ENCODE data around the gene NID1. TPM values are rescaled to one million over a fixed set of nuclear protein-coding genes. Genes with fewer than 3 reads are reported as not detected.

Gene NID1
- total RNA-seq, 1 donor from 2014 or later: 73.0 TPM

DNA sequence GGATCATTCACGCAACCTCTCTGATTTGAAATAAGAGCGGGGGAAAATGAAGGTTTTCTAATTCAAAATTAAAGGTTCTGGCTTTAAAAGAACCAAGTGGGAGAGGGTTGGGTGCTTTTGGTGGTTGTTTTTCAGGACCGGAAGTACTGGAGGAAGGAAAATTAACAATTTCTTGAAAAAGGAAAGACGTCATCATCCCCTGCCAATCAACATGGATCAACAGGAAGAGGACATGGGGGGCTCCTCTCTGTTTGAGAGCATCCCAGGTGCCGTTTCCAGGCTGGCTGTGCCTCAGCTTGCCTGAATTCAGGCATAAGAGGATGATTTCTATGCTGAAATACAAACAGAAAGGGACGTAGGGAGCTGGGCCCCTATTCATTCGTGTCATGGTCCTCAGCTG lies 21.6 kb upstream of the NID1 start:
- Mint-ChIP-seq H3K4me3 (ENCODE audit: unreplicated experiment) (no peak overlapping the region), H3K27ac (ENCODE audit: unreplicated experiment) (no peak overlapping the region), H3K36me3 (ENCODE audit: low read depth, unreplicated experiment) (no peaks in the 10 kb centered on the region), H3K4me1 (ENCODE audit: low read depth, unreplicated experiment) (peaks cover 10% of the 10 kb centered on the region), H3K9me3 (ENCODE audit: unreplicated experiment) (no peaks in the 10 kb centered on the region), H3K27me3 (ENCODE audit: low read depth, unreplicated experiment) (no peaks in the 10 kb centered on the region)
- H3K9ac ChIP-seq (ENCODE audit: low read length): no peak overlapping the region
- no peaks in the 10 kb centered on the region for H3K79me2 ChIP-seq (ENCODE audit: insufficient read depth, low read length)
- no peak overlapping the region for H3K27ac ChIP-seq (ENCODE audit: low read depth, low read length)
- H3K4me3 ChIP-seq (ENCODE audit: insufficient read depth, low read depth, low read length): no peak overlapping the region
- H4K20me1 ChIP-seq (ENCODE audit: insufficient read depth, low read length): no peaks in the 10 kb centered on the region
- H3K4me1 ChIP-seq (ENCODE audit: insufficient read depth, low read length): peaks cover 5% of the 10 kb centered on the region
- H3K4me2 ChIP-seq (ENCODE audit: low read length): no peak overlapping the region
- no peak overlapping the region for H2AFZ ChIP-seq (ENCODE audit: low read depth, low read length)
- H3K9me3 ChIP-seq (ENCODE audit: insufficient read depth, low read depth, low read length): no peaks in the 10 kb centered on the region
- no peak for DNase-seq (ENCODE audit: low read depth)
- no peak for FAIRE-seq
- H3K27me3 ChIP-seq (ENCODE audit: insufficient read depth, low read length): peaks cover 2% of the 10 kb centered on the region
- no peaks in the 10 kb centered on the region for H3K36me3 ChIP-seq (ENCODE audit: insufficient read depth, low read length)
- TF ChIP-seq EZH2 (IDR thresholded peaks at IDR 0.05; ENCODE audit: insufficient read depth, low read length): no peak
- TF ChIP-seq, protein P1, sequence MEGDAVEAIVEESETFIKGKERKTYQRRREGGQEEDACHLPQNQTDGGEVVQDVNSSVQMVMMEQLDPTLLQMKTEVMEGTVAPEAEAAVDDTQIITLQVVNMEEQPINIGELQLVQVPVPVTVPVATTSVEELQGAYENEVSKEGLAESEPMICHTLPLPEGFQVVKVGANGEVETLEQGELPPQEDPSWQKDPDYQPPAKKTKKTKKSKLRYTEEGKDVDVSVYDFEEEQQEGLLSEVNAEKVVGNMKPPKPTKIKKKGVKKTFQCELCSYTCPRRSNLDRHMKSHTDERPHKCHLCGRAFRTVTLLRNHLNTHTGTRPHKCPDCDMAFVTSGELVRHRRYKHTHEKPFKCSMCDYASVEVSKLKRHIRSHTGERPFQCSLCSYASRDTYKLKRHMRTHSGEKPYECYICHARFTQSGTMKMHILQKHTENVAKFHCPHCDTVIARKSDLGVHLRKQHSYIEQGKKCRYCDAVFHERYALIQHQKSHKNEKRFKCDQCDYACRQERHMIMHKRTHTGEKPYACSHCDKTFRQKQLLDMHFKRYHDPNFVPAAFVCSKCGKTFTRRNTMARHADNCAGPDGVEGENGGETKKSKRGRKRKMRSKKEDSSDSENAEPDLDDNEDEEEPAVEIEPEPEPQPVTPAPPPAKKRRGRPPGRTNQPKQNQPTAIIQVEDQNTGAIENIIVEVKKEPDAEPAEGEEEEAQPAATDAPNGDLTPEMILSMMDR (IDR thresholded peaks at IDR 0.05; ENCODE audit: insufficient read depth, low read depth, low read length): no peak

- Histone ChIP-seq H3K4me1 (ENCODE audit: insufficient read depth, low read length) (peaks cover 5% of the 10 kb centered on the region), H3K79me2 (ENCODE audit: insufficient read depth, low read length) (no peaks in the 10 kb centered on the region), H3K9ac (ENCODE audit: low read length) (no peak overlapping the region), H3K27ac (ENCODE audit: low read depth, low read length) (no peak overlapping the region), H2AFZ (ENCODE audit: low read depth, low read length) (no peak overlapping the region), H4K20me1 (ENCODE audit: insufficient read depth, low read length) (no peaks in the 10 kb centered on the region), H3K9me3 (ENCODE audit: insufficient read depth, low read depth, low read length) (no peaks in the 10 kb centered on the region), H3K4me3 (ENCODE audit: insufficient read depth, low read depth, low read length) (no peak overlapping the region), H3K27me3 (ENCODE audit: insufficient read depth, low read length) (peaks cover 2% of the 10 kb centered on the region), H3K4me2 (ENCODE audit: low read length) (no peak overlapping the region), H3K36me3 (ENCODE audit: insufficient read depth, low read length) (no peaks in the 10 kb centered on the region)
- H3K27ac Mint-ChIP-seq (ENCODE audit: unreplicated experiment): no peak overlapping the region
- no peaks in the 10 kb centered on the region for H3K9me3 Mint-ChIP-seq (ENCODE audit: unreplicated experiment)
- no peaks in the 10 kb centered on the region for H3K36me3 Mint-ChIP-seq (ENCODE audit: low read depth, unreplicated experiment)
- H3K4me1 Mint-ChIP-seq (ENCODE audit: low read depth, unreplicated experiment): peaks cover 10% of the 10 kb centered on the region
- DNase-seq (ENCODE audit: low read depth) (no peak), FAIRE-seq (no peak)
- H3K27me3 Mint-ChIP-seq (ENCODE audit: low read depth, unreplicated experiment): peaks cover 2% of the 10 kb centered on the region
- no peak overlapping the region for H3K4me3 Mint-ChIP-seq (ENCODE audit: unreplicated experiment)
- TF ChIP-seq, protein P1 (IDR thresholded peaks at IDR 0.05; ENCODE audit: insufficient read depth, low read depth, low read length): no peak
- no peak for TF ChIP-seq EZH2 (IDR thresholded peaks at IDR 0.05; ENCODE audit: insufficient read depth, low read length)
Observed at GRCh38 chr1:236085545-236086159, 20.8 kb upstream of the NID1 start.

GRCh38 chr1:236084386-236084730 lies 19.5 kb upstream of the NID1 start:
- Mint-ChIP-seq H3K27ac (ENCODE audit: unreplicated experiment) (peak overlapping the region; percentile 41), H3K9me3 (ENCODE audit: unreplicated experiment) (no peaks in the 10 kb centered on the region), H3K4me1 (ENCODE audit: low read depth, unreplicated experiment) (peaks cover 10% of the 10 kb centered on the region), H3K27me3 (ENCODE audit: low read depth, unreplicated experiment) (peaks cover 2% of the 10 kb centered on the region), H3K36me3 (ENCODE audit: low read depth, unreplicated experiment) (no peaks in the 10 kb centered on the region), H3K4me3 (ENCODE audit: unreplicated experiment) (no peak overlapping the region)
- H2AFZ ChIP-seq (ENCODE audit: low read depth, low read length): no peak overlapping the region
- TF ChIP-seq EZH2 (IDR thresholded peaks at IDR 0.05; ENCODE audit: insufficient read depth, low read length): no peak
- TF ChIP-seq, protein P1 (IDR thresholded peaks at IDR 0.05; ENCODE audit: insufficient read depth, low read depth, low read length): no peak
- no peaks in the 10 kb centered on the region for H3K27me3 ChIP-seq (ENCODE audit: insufficient read depth, low read length)
- no peak overlapping the region for H3K9ac ChIP-seq (ENCODE audit: low read length)
- H3K4me2 ChIP-seq (ENCODE audit: low read length): no peak overlapping the region
- H3K27ac ChIP-seq (ENCODE audit: low read depth, low read length): no peak overlapping the region
- H3K79me2 ChIP-seq (ENCODE audit: insufficient read depth, low read length): no peaks in the 10 kb centered on the region
- H3K4me3 ChIP-seq (ENCODE audit: insufficient read depth, low read depth, low read length): no peak overlapping the region
- H4K20me1 ChIP-seq (ENCODE audit: insufficient read depth, low read length): no peaks in the 10 kb centered on the region
- FAIRE-seq (no peak), DNase-seq (ENCODE audit: low read depth) (no peak)
- peaks cover 5% of the 10 kb centered on the region for H3K4me1 ChIP-seq (ENCODE audit: insufficient read depth, low read length)
- no peaks in the 10 kb centered on the region for H3K36me3 ChIP-seq (ENCODE audit: insufficient read depth, low read length)
- no peaks in the 10 kb centered on the region for H3K9me3 ChIP-seq (ENCODE audit: insufficient read depth, low read depth, low read length)

Measured in astrocyte (in vitro differentiated cells and primary cell).